GM19025 (cell line): ENCODE measurements around the gene DHRS9.
"Not testable (repeated sequence)": the region's sequence is repeated elsewhere in the genome, so short reads cannot be mapped to it uniquely, and the experiment has no call there.

Source experiments
- ATAC-seq: cut with Tn5 transposase; IDR thresholded peaks from one replicate; pipeline ENCODE4 v1.9.1; 2021; ENCODE audit warnings: mild to moderate bottlenecking, low read depth, moderate library complexity; ENCODE audit not compliant: unreplicated experiment

Gene DHRS9

GRCh38 chr2:169069341-169069740 is at the start of gene DHRS9:
TSS of gene DHRS9 (plus strand) at chr2:169069563. CDS start at chr2:169081582, 12,019 bp downstream.
- ATAC-seq: no peak

GRCh38 chr2:169023161-169023560 is 46.2 kb upstream of the DHRS9 start:
- no peak for ATAC-seq

GRCh38 chr2:169026056-169026455 is 43.3 kb upstream of the DHRS9 start:
- ATAC-seq: no peak

GRCh38 chr2:169027234-169027633 is 42.1 kb upstream of the DHRS9 start:
- ATAC-seq: no peak

GRCh38 chr2:169029341-169029740 is 40.0 kb upstream of the DHRS9 start:
- no peak for ATAC-seq

- no peak for ATAC-seq
Observed at GRCh38 chr2:169031202-169031601, 38.2 kb upstream of the DHRS9 start, which contains the start of gene ABCB11. TSS of gene ABCB11 (minus strand) at chr2:169031324. CDS start at chr2:169018125, 13,199 bp downstream.

- ATAC-seq: no peak
Observed at GRCh38 chr2:169034256-169034655, 35.1 kb upstream of the DHRS9 start.

GRCh38 chr2:169034984-169035544 is 34.3 kb upstream of the DHRS9 start:
- ATAC-seq: no peak

GRCh38 chr2:169035887-169036286 is 33.5 kb upstream of the DHRS9 start:
- ATAC-seq: no peak

GRCh38 chr2:169036736-169037440 is 32.5 kb upstream of the DHRS9 start:
- ATAC-seq: no peak

- no peak for ATAC-seq
Observed at GRCh38 chr2:169038338-169038757, 31.0 kb upstream of the DHRS9 start.

- ATAC-seq: no peak
Observed at GRCh38 chr2:169039702-169040101, 29.7 kb upstream of the DHRS9 start.

- ATAC-seq: no peak
Observed at GRCh38 chr2:169041594-169041993, 27.8 kb upstream of the DHRS9 start.

- ATAC-seq: no peak
Observed at GRCh38 chr2:169042856-169043255, 26.5 kb upstream of the DHRS9 start.

- ATAC-seq: no peak
Observed at GRCh38 chr2:169046440-169047151, 22.8 kb upstream of the DHRS9 start.

GRCh38 chr2:169047256-169048250 is 21.8 kb upstream of the DHRS9 start:
- ATAC-seq: no peak

- ATAC-seq: no peak
Observed at GRCh38 chr2:169049142-169049541, 20.2 kb upstream of the DHRS9 start.

GRCh38 chr2:169050476-169051240 is 18.7 kb upstream of the DHRS9 start:
- ATAC-seq: no peak

GRCh38 chr2:169054575-169054974 is 14.8 kb upstream of the DHRS9 start:
- ATAC-seq: not testable (repeated sequence)

GRCh38 chr2:169064199-169064598 is 5.2 kb upstream of the DHRS9 start:
- not testable (repeated sequence) for ATAC-seq
